Nephron progenitor cell (in vitro differentiated cells): Measurements from ENCODE around the gene TBKBP1.
A peak's percentile ranks its signal among the peaks of the same experiment; 100 is the strongest.

Source experiments
- DNase-seq: peaks from one replicate; pipeline ENCODE4 v3.0.0; 2021
- H3K27ac Mint-ChIP-seq: 2 replicates; pipeline ENCODE4 v1.8.0; 2021; ENCODE audit warnings: mild to moderate bottlenecking, moderate library complexity, mixed read lengths
- H3K27me3 Mint-ChIP-seq: 2 replicates; pipeline ENCODE4 v1.8.0; 2021; ENCODE audit warnings: mild to moderate bottlenecking, low read depth, mixed read lengths; ENCODE audit not compliant: poor library complexity
- H3K36me3 Mint-ChIP-seq: 2 replicates; pipeline ENCODE4 v1.8.0; 2021; ENCODE audit warnings: low read depth, mixed read lengths
- H3K4me1 Mint-ChIP-seq: 2 replicates; pipeline ENCODE4 v1.8.0; 2021; ENCODE audit warnings: mixed read lengths
- H3K4me3 Mint-ChIP-seq: 2 replicates; pipeline ENCODE4 v1.8.0; 2021; ENCODE audit warnings: mild to moderate bottlenecking, moderate library complexity, mixed read lengths
- H3K9me3 Mint-ChIP-seq: 2 replicates; pipeline ENCODE4 v1.8.0; 2021; ENCODE audit warnings: mild to moderate bottlenecking, moderate library complexity, mixed read lengths
- TF ChIP-seq, protein P1 (sequence below): fragments of 200-600 bp; sonication (generic); IDR thresholded peaks from 2 replicates; pipeline ENCODE4 v1.5.0; 2021; ENCODE audit warnings: antibody characterized with exemption

TBKBP1 gene

DNA sequence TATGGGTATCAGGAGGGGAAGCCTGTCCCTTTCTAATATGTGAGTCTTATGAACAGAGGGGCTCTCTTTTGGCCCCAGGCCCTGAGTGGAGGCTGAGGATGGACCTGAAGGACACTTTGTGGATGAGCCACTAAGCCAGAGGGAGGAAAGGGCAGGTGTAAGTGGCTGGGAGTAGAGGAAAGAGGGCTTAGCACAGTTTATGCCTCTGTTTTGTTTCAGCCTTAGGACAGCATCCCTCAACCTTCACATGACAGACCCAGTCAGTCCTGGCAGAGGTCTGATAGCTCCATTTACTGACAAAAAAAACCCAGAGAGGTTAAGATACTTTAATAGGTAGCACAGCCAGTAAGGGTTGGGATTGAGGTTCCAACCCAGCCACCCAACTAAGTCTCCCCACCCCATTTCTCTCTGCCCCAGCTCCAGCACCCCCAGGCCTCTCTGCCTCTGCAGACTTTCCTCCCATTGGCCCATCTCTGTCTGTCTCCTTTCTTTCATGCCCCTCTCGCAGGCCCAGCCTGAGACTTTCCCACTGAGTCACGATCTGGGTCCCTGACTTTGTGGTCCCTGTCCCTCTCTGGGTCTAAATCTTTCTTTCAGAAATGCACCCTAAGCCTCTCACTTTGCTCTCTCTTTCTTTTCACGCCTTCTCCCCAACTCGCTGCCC is 34.4 kb downstream of the TBKBP1 start:
- no peaks in the 10 kb centered on the region for H3K9me3 Mint-ChIP-seq
- TF ChIP-seq, protein P1, sequence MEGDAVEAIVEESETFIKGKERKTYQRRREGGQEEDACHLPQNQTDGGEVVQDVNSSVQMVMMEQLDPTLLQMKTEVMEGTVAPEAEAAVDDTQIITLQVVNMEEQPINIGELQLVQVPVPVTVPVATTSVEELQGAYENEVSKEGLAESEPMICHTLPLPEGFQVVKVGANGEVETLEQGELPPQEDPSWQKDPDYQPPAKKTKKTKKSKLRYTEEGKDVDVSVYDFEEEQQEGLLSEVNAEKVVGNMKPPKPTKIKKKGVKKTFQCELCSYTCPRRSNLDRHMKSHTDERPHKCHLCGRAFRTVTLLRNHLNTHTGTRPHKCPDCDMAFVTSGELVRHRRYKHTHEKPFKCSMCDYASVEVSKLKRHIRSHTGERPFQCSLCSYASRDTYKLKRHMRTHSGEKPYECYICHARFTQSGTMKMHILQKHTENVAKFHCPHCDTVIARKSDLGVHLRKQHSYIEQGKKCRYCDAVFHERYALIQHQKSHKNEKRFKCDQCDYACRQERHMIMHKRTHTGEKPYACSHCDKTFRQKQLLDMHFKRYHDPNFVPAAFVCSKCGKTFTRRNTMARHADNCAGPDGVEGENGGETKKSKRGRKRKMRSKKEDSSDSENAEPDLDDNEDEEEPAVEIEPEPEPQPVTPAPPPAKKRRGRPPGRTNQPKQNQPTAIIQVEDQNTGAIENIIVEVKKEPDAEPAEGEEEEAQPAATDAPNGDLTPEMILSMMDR: no peak
- peak overlapping the region; percentile 69 for H3K27ac Mint-ChIP-seq
- no peak for DNase-seq
- H3K36me3 Mint-ChIP-seq: no peaks in the 10 kb centered on the region
- peaks cover 49% of the 10 kb centered on the region for H3K4me1 Mint-ChIP-seq
- peaks cover 72% of the 10 kb centered on the region for H3K27me3 Mint-ChIP-seq
- H3K4me3 Mint-ChIP-seq: no peak overlapping the region

DNA sequence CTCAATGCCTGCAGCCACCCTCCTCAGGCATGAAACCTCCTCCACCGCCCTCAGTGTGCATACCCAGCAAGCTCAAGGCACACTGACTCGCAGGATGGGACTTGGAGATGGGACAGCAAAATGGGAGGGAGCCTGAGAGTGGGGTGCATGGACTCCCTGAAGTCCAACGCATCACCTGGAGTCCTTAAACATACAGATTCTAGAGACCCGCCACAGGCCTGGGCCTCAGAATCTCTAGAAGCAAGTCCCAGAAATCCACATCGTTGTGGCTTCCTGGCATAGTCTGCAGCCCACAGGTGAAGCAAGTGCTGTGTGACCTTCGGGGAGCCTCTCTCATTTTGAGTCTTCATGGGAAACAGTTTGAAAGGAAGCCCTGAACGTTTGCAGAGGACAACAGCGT is 35.5 kb downstream of the TBKBP1 start:
- Mint-ChIP-seq H3K4me3 (no peak overlapping the region), H3K27me3 (peaks cover 70% of the 10 kb centered on the region)
- no peak for DNase-seq

DNA sequence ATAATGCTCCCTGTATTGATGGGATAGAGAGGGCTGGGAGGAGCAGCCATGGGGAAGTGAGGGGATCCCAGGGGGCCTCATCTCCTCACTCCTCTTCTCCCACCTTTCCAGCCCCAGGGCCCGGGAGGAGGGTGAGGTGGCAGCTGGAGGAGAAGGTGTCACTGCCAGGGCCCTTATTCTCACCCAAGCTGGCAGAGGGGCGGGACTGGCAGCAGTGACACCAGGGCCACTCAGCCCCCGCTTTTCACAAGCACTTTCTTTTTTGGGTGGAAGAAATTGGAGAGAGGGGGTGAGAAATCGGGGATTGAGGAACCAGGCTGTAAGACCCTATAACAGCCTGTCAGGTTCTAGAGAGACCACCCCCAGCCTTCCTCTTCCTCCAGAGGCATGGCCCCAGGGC is 36.7 kb downstream of the TBKBP1 start:
- Mint-ChIP-seq H3K36me3 (no peaks in the 10 kb centered on the region), H3K9me3 (no peaks in the 10 kb centered on the region), H3K4me1 (peaks cover 44% of the 10 kb centered on the region), H3K27ac (no peak overlapping the region), H3K27me3 (peaks cover 78% of the 10 kb centered on the region), H3K4me3 (no peak overlapping the region)
- no peak for DNase-seq
- TF ChIP-seq, protein P1: no peak

More for the DNA sequence above, 35.5 kb downstream of the TBKBP1 start:
- Mint-ChIP-seq H3K4me1 (peaks cover 54% of the 10 kb centered on the region), H3K27ac (no peak overlapping the region), H3K9me3 (no peaks in the 10 kb centered on the region), H3K36me3 (no peaks in the 10 kb centered on the region)
- TF ChIP-seq, protein P1: no peak

DNA sequence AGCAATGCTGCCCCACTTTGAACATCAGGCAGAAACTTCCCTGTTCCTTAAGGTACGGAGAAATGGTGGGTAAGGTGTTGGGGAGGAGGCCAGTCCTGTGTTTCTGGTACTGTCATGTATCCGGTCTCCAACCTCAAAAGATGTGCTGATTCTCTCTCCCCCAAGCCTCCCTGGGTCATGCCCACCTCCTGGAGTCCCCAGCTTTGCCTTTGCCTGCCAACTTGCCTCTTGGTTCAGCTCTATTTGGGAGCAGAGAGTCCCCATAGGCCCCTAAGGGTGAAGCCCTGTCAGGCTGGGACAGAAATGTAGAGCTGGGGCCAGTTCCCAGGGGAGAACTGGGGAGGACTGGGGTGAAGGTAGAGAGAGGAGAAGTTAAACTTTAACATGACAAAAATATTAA is 37.4 kb downstream of the TBKBP1 start:
- H3K4me3 Mint-ChIP-seq: no peak overlapping the region
- peaks cover 37% of the 10 kb centered on the region for H3K4me1 Mint-ChIP-seq
- no peak overlapping the region for H3K27ac Mint-ChIP-seq
- peaks cover 82% of the 10 kb centered on the region for H3K27me3 Mint-ChIP-seq
- DNase-seq: no peak
- TF ChIP-seq, protein P1: no peak
- H3K9me3 Mint-ChIP-seq: no peaks in the 10 kb centered on the region
- H3K36me3 Mint-ChIP-seq: no peaks in the 10 kb centered on the region

DNA sequence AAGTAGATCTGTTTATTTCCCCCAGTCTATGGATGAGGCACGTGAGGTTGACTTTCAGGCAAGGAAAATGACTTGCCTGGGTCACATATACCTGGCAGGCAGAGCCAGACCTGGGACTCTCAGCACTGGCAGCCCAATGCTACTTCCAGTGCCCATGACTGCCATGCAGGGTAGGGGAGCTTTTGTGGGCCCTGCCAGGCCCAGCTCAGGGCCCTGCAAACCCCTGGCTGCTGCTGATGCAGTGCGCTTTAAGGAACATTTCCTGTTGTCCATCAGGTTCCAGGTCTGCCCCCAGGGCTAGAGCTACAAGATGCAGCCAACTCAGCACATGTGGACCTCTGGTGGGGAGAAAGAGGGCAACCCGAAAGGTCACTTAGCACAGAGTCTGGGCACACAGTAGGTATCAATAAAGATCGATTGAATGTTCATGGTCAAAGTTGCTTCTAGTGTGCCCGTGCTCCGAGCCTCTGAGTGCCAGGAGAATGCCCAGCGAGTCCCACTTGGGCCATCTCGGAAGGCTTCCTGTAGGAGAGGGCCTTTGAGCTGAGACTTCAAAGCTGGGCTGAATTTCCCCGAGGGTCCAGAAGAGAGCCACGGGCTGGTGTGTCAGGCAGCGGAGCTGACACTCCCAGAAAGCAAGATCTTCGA is 38.6 kb downstream of the TBKBP1 start:
- DNase-seq: no peak
- Mint-ChIP-seq H3K4me1 (peaks cover 26% of the 10 kb centered on the region), H3K27me3 (peaks cover 93% of the 10 kb centered on the region), H3K9me3 (no peaks in the 10 kb centered on the region), H3K36me3 (no peaks in the 10 kb centered on the region), H3K4me3 (peak overlapping the region; percentile 69), H3K27ac (no peak overlapping the region)
- TF ChIP-seq, protein P1: no peak
